Panc1 (cell line): ENCODE data around the gene NOVA1. TPM values are rescaled to one million over a fixed set of nuclear protein-coding genes. Genes with fewer than 3 reads are reported as not detected.

Experiments used
- ATAC-seq: fragments of 200-7000 bp; cut with Tn5 transposase; 2 replicates; pipeline ENCODE4 v1.9.1; 2020; ENCODE audit warnings: mild to moderate bottlenecking, moderate library complexity
- BruUV-seq: library from RNA; stranded (reverse); fragments of 400-500 nt; replicated peaks from 2 replicates; lab custom pipeline; 2021; lab: Mats Ljungman, UMichigan
- CTCF ChIA-PET: fragments of 300-600 bp; sonication (Branson Sonifier 250); formaldehyde crosslinking; loops from one replicate; lab custom pipeline; 2022; ENCODE audit warnings: antibody characterized with exemption; lab: Charles Lee
- POLR2A ChIA-PET: fragments of 300-600 bp; sonication (Branson Sonifier 250); formaldehyde crosslinking; loops from one replicate; lab custom pipeline; 2022; ENCODE audit warnings: antibody characterized with exemption; lab: Charles Lee
- DNase-seq: peaks from one replicate; pipeline ENCODE4 v3.0.0-alpha.2; 2010; ENCODE audit warnings: low read depth, low spot score
- H3K27ac ChIP-seq: 2 replicates; pipeline ENCODE4 v1.5.1; 2011; ENCODE audit warnings: mild to moderate bottlenecking, low read length, inconsistent platforms
- H3K27me3 ChIP-seq: fragments of 200-500 bp; sonication (Bioruptor generic); 2 replicates; pipeline ENCODE4 v1.6.0; 2014; ENCODE audit warnings: low read length, inconsistent platforms; ENCODE audit not compliant: control insufficient read depth, insufficient read depth
- H3K36me3 ChIP-seq: fragments of 200-500 bp; sonication (Bioruptor generic); 2 replicates; pipeline ENCODE4 v1.5.1; 2014; ENCODE audit warnings: inconsistent platforms, mild to moderate bottlenecking, low read length, moderate library complexity; ENCODE audit not compliant: control insufficient read depth, insufficient read depth
- H3K4me1 ChIP-seq: 2 replicates; pipeline ENCODE4 v1.5.1; 2011; ENCODE audit warnings: inconsistent platforms, mild to moderate bottlenecking, low read length, moderate library complexity; ENCODE audit not compliant: control insufficient read depth, insufficient read depth
- H3K4me3 ChIP-seq, 2 experiments: 2 replicates each; pipeline ENCODE4 v1.5.1; 2011 to 2012; ENCODE audit warnings: low read depth in 2 of 2, low read length in 2 of 2, mild to moderate bottlenecking in 2 of 2, inconsistent platforms in 1 of 2, moderate library complexity in 1 of 2
- H3K9me3 ChIP-seq: fragments of 200-500 bp; sonication (Bioruptor generic); 2 replicates; pipeline ENCODE4 v1.5.1; 2014; ENCODE audit warnings: low read depth, mild to moderate bottlenecking, inconsistent platforms, low read length, moderate library complexity; ENCODE audit not compliant: control insufficient read depth, insufficient read depth
- POLR2AphosphoS5 ChIP-seq: IDR thresholded peaks from 2 replicates; pipeline ENCODE4 v1.6.1; 2012; ENCODE audit warnings: mild to moderate bottlenecking, low read depth, low read length, moderate library complexity
- SIN3A ChIP-seq: IDR thresholded peaks from 2 replicates; pipeline ENCODE4 v1.6.1; 2012; ENCODE audit warnings: low read depth, mild to moderate bottlenecking, low read length, moderate library complexity, borderline replicate concordance; ENCODE audit not compliant: insufficient read depth
- TCF7L2 ChIP-seq: IDR thresholded peaks from 2 replicates; pipeline ENCODE4 v1.6.1; 2011; ENCODE audit warnings: mild to moderate bottlenecking, low read depth, low read length, inconsistent platforms
- in situ Hi-C: cut with HindIII; loops from 2 replicates; pipeline ENCODE4 v1.10.0; 2016; ENCODE audit warnings: low sequenced_read_pairs, low pct_unique_long_range_greater_than_20kb
- intact Hi-C: fragments of 100-400 bp; cut with micrococcal nuclease; formaldehyde crosslinking; loops from one replicate; pipeline ENCODE4 v1.10.0; 2022; ENCODE audit not compliant: unreplicated experiment
- total RNA-seq: library from RNA; stranded (reverse); gene quantifications from one replicate; pipeline ENCODE4 v1.2.1, GENCODE V29; 2021; ENCODE audit not compliant: unreplicated experiment
- TF ChIP-seq, protein P1 (sequence below): fragments of 450-650 bp; IDR thresholded peaks from 2 replicates; pipeline ENCODE4 v1.5.1; 2017; ENCODE audit warnings: mild to moderate bottlenecking
- TF ChIP-seq, protein P2 (sequence below), 2 experiments: IDR thresholded peaks; 2 replicates each; pipeline ENCODE4 v1.6.1; 2011 to 2012; ENCODE audit warnings: low read depth in 2 of 2, control low read depth in 1 of 2, low read length in 1 of 2, mild to moderate bottlenecking in 1 of 2, moderate library complexity in 1 of 2; ENCODE audit not compliant: insufficient read depth in 1 of 2

NOVA1 gene
- total RNA-seq, 1 experiment from 2014 or later = not detected

- TF ChIP-seq, protein P1, sequence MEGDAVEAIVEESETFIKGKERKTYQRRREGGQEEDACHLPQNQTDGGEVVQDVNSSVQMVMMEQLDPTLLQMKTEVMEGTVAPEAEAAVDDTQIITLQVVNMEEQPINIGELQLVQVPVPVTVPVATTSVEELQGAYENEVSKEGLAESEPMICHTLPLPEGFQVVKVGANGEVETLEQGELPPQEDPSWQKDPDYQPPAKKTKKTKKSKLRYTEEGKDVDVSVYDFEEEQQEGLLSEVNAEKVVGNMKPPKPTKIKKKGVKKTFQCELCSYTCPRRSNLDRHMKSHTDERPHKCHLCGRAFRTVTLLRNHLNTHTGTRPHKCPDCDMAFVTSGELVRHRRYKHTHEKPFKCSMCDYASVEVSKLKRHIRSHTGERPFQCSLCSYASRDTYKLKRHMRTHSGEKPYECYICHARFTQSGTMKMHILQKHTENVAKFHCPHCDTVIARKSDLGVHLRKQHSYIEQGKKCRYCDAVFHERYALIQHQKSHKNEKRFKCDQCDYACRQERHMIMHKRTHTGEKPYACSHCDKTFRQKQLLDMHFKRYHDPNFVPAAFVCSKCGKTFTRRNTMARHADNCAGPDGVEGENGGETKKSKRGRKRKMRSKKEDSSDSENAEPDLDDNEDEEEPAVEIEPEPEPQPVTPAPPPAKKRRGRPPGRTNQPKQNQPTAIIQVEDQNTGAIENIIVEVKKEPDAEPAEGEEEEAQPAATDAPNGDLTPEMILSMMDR = no peak
- TF ChIP-seq, protein P2, sequence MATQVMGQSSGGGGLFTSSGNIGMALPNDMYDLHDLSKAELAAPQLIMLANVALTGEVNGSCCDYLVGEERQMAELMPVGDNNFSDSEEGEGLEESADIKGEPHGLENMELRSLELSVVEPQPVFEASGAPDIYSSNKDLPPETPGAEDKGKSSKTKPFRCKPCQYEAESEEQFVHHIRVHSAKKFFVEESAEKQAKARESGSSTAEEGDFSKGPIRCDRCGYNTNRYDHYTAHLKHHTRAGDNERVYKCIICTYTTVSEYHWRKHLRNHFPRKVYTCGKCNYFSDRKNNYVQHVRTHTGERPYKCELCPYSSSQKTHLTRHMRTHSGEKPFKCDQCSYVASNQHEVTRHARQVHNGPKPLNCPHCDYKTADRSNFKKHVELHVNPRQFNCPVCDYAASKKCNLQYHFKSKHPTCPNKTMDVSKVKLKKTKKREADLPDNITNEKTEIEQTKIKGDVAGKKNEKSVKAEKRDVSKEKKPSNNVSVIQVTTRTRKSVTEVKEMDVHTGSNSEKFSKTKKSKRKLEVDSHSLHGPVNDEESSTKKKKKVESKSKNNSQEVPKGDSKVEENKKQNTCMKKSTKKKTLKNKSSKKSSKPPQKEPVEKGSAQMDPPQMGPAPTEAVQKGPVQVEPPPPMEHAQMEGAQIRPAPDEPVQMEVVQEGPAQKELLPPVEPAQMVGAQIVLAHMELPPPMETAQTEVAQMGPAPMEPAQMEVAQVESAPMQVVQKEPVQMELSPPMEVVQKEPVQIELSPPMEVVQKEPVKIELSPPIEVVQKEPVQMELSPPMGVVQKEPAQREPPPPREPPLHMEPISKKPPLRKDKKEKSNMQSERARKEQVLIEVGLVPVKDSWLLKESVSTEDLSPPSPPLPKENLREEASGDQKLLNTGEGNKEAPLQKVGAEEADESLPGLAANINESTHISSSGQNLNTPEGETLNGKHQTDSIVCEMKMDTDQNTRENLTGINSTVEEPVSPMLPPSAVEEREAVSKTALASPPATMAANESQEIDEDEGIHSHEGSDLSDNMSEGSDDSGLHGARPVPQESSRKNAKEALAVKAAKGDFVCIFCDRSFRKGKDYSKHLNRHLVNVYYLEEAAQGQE (IDR thresholded peaks at IDR 0.05; ENCODE audit: insufficient read depth in 1 of 2, low read depth in 2 of 2, low read length in 1 of 2) = no peak
- TF ChIP-seq POLR2AphosphoS5 (no peak), SIN3A (no peak), TCF7L2 (no peak)
- no TSS peak for BruUV-seq
- no peaks in the 10 kb centered on the region for H3K4me1 ChIP-seq
- no peak overlapping the region for H3K27ac ChIP-seq
- POLR2A ChIA-PET = no interaction called here
- no peaks in the 10 kb centered on the region for H3K9me3 ChIP-seq
- CTCF ChIA-PET = no interaction called here
- ATAC-seq (no peak), DNase-seq (no peak)
- intact Hi-C loops (no loop called here), in situ Hi-C loops (no loop called here)
- no peaks in the 10 kb centered on the region for H3K36me3 ChIP-seq
- H3K27me3 ChIP-seq = no peaks in the 10 kb centered on the region
- no peak overlapping the region for H3K4me3 ChIP-seq
Measured at GRCh38 chr14:26454105-26454504, 143.7 kb downstream of the NOVA1 start.

GRCh38 chr14:26448181-26448855 is 149.5 kb downstream of the NOVA1 start:
- BruUV-seq = no TSS peak
- no peak overlapping the region for H3K27ac ChIP-seq
- in situ Hi-C loops (no loop called here), intact Hi-C loops (no loop called here)
- no peaks in the 10 kb centered on the region for H3K36me3 ChIP-seq
- no peaks in the 10 kb centered on the region for H3K27me3 ChIP-seq
- ChIA-PET CTCF (no interaction called here), POLR2A (no interaction called here)
- ATAC-seq (no peak), DNase-seq (no peak)
- TF ChIP-seq, protein P1 = no peak
- TF ChIP-seq, protein P2 (IDR thresholded peaks at IDR 0.05; ENCODE audit: insufficient read depth in 1 of 2, low read depth in 2 of 2, low read length in 1 of 2) = no peak
- TF ChIP-seq TCF7L2 = no peak
- TF ChIP-seq SIN3A = no peak
- TF ChIP-seq POLR2AphosphoS5 = no peak
- H3K4me3 ChIP-seq = no peak overlapping the region
- no peaks in the 10 kb centered on the region for H3K4me1 ChIP-seq
- H3K9me3 ChIP-seq = no peaks in the 10 kb centered on the region
